ENCODE measurements around the gene USP3.
A peak's percentile ranks its signal among the peaks of the same experiment; 100 is the strongest.

The USP3 gene

DNA sequence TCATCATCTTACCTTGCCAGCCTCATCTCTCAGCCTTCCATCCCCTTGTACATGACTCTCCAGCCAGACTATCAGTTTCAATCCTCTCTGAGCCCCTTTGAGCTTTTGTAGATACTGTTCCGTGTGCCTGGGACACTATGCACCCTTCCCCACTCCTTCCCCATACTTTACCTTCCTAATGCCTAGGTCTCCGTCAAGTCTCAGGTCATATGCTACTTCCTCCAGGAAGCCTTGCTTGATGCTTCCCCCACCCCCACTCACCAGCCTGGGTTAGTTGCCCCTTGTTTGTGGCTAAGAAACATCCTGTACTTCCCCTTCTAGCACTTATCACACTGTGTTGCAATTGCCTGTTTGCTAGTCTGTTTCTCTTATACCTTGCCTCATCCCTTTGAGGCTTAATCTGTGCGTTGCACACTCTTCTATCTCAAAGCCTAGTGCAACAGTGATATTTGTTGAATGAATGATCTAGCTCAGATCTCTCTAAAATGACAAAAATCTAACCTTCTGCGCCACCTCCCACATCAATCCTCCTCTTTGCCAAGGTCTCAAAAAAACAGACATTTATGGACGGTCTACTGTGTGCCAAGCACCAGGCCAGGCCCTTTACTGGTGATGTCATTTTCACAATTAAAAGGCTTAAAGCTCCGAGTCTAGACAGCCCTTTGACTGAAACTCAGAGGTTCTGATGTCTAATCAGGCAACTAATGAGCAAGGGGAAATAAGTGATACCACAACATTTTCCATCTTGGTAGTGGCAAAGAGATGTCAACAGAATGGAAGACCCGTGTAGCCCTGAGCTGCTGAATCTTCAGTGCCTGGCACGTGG, 6.5 kb upstream of the USP3 start:
- no peak for DNase-seq (ENCODE audit: low spot score)

DNA sequence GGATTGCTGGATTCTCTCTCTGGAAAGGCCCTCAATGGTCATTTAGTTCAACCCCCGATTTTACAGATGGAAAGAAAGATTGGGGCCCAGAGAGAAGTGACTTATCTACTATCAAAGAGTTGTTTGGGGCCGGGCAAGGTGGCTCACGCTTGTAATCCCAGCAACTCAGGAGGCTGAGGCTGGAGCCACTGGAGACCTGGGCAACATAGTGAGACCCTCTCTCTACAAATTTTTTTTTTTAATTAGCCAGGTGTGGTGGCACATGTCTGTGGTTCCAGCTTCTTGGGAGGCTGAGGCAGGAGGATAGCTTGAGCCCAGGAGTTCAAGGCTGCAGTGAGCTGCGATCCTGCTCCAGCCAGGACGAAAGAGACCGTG, 5.2 kb upstream of the USP3 start:
- DNase-seq (ENCODE audit: low spot score), result no peak

DNA sequence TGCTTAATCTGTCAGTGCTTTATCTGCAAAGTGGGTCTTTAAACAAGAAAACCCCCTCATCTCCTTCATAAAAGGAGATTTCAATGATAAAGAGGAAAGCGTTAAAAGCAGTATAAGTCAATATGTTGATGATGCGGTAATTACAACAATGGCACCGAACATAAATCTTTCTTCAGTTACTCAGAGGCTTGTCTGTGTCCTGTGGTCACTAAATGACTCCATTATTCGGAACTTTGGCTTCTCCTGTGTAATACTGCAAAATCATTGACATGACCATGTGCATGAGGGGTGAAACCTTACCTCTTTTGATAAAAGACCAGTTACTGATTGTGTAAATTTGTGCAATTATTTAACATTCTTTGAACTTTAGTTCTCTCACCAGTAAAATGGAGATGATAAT, 4.8 kb upstream of the USP3 start:
- no peak for DNase-seq (ENCODE audit: low spot score)

DNA sequence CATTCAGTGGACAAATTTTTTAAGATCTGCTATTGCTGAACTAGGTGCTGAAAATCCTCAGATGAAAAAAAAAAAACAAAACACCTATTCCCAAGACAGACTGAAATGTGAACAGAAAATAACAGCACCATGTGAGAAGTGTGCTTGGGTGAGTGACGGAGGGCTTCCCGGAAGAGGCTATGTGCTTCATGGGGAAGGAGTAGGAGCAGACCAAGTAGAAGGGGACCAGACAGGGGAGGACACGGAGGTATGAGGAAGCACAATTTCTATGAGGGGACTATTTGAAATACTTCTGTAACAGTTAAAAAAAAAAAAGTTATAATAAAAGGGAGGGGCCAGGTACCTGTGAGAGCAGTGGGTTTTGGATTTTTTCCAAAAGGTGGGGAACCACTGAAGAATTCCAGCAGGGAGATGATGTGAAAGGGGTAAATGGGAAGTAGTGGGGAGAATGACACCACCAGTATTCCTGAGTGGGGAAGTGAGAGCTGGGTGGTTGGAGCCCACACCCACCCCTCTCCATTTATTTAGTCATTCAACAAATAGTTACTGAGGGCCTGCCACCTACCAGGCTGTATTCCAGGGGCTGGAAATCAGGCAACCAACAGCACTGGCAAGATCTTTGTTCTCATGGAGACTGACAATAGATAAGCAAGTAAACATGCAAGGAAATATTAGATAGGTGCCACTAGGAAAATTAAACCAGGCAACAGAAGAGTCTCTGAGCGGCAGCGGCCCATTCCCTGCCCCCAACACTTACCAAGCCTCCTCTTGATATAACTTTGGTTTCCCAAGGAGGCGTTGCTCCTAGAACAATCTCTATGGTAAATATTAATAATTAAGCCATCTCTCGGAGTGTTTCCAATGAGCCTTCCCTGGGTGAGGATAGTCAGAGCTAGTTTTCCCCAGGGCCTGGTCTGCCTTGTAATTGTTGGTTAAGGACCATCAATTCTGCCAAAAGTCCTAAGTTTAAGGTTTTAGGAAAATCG, 3.8 kb upstream of the USP3 start:
- no peak for DNase-seq (ENCODE audit: low spot score)

DNA sequence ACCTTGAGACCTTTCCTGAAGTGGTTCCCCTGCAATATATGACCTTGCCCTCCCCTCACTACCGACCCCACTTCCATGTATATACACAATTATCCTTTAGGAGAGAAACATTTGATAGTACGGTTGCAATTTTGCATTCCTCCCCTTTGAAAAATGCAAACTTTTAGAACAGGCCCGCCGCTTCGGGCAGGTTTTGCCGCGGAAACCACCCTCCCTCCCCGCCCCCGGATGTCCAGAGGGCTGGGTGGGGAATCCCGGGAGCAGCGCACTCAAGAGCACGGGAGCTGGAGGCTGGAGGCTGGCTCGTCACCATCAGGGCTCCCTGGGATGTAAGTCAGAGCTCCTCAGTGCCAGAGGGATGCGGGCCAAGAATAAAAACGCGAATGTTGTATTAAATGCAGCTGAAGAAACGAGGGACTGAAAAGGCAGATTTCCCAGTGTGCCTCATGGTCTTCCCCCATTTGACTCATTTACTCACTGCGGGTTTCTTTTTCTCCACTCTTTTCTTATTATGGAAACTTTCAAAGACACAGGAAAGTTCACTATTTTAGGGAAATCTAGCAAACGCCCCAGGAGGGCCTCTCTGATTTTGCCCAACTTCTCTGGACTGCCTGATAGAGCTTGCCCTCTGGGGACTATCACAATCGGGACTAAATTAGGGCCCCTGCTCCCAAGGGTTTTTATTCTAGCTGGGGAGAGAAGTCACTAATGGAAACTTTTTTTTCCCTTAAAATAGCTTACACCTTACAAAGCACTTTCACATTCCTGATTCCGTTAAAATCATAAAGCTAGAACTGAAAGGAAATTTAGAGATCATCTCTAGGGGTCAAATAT, 2.9 kb upstream of the USP3 start:
- peak; percentile 88 for DNase-seq (ENCODE audit: low spot score)

DNA sequence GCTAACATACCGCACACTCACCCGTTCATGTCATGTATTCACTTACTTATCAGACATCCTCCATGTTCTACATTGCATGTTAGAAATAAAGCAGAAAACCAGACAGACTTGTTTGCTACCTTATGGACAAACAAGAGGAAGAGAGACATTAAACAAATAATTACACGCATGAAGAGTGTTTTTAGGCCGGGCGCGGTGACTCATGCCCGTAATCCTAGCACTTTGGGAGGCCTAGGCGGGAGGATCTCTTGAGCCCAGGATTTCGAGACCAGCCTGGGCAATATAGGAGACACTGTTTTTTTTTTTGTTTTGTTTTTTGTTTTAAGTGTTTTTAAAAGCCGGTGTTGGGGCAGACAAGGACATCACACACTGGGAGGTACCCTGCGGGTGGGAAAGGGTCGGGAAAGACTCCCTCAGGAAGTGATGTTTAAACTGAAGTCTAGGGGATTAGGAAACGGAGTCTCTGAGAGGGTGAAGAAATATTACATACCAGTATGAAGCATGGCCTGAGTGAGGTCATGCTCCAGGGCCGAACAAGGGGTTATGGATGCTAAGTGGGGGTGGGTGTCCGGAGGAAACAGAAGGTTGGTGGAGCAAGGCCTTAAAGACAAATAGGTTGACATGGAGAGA, 2.1 kb upstream of the USP3 start:
- no peak for DNase-seq (ENCODE audit: low spot score)

DNA sequence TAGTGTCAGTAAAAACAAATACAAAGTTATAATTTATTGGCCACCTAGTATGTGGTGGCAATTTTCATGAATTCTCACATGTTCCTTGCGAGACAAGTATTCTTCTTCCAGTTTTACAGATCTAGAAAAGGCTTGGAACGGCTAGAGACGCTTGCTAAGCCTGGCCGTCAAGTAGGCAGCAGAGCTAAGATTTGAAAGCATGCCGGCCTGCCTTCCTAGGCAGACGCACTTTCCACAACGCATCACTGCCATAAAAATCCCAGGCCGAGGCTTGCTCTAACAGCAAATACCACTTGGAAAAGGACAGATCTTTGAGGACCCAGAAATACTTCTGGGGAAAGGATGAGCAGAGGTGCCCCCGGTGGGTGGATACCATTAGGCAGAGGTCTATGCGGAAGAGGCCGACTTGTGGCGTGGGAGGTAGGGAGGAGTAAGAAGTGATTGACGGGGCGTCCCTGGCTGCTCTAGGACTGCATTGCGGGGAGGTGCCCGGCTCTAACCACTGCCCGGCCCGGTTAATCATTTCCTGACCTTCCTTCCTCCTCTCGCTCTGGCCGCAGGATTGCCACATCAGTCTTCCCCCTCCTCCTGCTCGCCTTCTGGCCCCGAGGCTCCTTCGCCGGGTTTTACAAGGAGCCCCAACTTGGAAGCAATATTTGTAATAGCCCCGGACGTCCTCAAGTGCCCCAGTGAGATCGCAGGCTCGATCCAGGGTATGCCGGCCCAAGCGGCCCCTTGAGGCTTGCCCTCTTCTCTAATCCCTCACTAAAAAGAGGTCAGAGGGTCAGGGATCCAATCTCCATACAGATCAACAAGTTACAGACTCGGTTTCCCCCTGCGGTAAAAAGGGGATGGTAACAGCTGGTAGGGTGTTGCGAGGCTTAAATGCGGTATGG, 1.3 kb upstream of the USP3 start:
- peak; percentile 79 for DNase-seq (ENCODE audit: low spot score)

DNA sequence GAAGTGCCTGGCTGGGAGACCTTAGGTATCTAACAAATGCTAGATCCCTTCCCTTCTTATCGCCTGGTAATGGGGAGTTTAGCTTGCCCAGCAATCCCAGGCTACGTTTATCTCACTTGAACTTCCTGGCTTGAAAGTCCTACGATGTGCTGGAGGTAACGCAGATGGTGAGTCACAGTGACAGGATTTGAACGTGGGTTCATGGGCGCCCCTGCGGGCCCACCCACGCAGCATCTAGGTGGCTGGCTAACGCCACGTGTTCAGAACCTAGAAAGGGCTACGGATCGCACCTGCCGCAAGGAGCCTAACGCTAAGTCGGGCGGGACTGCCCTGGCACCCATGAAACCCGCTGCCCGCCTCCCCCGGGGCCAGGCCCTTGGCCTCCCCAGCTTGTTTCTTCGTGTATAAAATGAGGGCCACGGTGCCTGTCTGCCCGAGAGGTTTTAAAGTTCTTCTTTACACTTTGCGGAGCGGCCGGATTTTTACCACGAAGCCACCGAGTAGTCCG, 600 bp upstream of the USP3 start:
- peak; percentile 40 for DNase-seq (ENCODE audit: low spot score)

DNA sequence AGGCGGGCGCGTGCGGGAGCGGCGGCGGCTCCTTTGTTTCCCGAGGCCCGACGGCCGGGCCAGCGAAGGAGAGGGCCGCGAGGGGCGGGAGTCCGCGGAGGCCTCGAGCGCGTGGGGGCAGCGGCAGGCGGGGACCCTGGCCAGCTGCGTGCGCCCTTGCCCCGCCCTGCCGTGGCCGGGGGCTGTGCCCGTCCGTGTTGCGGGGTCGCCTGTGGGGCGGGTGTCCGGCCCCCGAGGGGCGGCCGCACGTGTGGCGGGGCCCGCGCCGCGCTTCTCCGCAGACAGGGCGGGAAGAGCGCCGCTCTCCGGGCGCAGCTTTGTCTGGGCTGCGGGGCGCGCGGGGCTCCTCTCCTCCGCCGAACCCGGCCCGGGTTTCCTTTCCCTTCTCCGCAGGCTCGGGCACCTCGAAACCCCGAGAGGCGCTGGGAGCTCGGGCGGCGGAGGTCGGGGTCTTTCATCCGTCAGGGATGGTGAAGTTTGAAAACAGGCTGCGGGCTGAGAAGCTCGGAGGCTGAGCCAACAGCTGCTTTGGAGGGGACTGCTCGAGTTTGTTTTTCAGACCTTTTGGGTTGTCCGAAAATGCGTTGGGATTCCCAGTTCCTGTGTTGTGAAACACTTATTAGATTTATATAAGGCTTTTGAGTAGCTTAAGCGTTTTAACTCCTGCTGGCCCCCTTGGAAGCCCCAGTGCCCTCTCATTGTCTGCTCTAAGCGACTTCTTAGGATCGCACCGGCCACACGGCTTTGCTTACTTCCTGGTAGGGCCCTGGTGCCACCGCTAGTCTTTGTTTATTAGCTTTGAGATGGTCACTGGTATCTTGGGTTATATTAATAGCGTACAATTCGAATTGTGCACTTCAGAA, 817 bp downstream of the USP3 start:
- DNase-seq (ENCODE audit: low spot score), result peak; percentile 45

DNA sequence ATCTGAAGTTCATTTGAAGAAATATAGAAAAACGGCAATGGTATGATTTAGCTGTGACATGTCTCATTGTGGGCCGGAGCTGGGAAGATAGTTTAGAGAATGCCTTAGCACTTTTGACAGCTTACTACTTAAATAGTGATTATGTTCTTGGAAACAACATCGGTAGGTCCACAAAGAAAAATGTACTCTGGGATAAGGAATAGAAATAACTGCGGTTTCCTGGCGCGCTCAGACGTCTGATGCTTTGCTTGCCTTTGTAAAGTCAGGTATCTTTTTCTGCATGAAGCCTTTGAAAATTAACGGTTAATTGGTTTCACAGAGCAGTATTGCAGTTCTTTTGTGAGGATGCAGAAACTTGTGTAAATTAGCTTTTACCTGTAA, 1.4 kb downstream of the USP3 start:
- DNase-seq (ENCODE audit: low spot score), result no peak

DNA sequence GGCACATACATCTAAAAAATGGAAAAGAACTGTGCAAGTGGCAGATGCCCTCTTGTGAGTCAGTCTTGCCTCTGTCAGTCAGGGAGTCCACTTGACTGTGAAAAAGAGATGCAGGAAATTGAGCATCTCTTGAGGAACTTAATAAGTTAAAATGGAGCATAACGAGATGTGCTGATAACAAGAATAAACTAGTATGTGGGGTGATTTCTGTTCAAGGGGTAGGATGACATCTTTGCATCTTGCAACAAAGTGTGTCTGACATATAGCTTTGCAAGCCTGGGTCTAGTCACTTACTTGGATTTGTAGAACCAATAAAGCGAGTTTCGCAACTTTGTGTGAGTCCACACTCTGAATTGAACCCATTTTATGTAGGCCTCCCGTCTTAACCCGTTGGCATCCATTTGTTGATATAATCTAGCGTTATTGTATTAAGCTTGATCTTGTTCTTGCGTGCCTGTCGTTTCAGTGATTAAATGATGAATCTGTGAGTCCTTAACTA, 2.2 kb downstream of the USP3 start:
- DNase-seq (ENCODE audit: low spot score), result no peak

DNA sequence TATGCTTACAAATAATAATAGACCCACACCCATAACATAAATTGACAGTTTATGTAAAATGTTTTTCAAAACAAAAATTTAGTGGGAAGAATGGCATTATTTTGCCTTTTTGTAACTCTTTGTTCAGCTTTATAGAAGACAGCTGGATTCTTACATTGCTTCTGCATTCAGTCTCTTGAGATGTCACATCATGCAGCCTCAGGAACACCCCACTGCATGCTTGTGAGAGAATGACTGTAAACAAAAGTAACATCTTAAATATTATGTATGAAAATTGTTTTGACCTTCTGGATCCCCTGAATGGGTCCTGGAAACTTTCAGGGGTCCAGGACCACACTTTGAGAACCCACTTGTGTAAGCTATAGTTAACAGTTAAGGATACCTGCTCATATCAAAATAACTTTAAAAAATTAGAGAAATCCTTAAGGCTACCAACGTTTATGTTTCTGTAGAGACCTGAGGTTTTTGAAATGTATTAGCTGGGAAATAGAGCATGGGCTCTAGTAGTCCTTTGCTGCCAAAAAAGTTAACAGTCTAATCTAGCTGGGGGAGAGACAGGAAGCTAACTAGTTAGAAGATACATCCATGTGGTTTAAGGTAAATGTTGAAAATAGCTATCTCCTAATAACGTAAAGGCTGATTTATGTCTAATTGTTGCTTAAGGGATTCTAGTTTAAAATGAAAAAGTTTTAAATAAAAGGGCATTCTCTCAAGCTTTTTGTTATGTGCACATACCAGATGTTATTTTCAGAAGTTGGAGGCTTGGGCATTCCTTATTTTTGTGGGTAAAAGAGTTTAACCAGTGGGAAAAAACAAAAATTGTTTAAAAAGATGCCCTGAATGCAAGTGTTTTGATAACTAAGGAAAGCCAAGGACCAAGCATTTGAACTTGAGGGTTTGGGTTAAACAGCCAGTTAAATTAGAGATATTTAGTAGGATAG, 3.8 kb downstream of the USP3 start:
- DNase-seq (ENCODE audit: low spot score), result no peak

DNA sequence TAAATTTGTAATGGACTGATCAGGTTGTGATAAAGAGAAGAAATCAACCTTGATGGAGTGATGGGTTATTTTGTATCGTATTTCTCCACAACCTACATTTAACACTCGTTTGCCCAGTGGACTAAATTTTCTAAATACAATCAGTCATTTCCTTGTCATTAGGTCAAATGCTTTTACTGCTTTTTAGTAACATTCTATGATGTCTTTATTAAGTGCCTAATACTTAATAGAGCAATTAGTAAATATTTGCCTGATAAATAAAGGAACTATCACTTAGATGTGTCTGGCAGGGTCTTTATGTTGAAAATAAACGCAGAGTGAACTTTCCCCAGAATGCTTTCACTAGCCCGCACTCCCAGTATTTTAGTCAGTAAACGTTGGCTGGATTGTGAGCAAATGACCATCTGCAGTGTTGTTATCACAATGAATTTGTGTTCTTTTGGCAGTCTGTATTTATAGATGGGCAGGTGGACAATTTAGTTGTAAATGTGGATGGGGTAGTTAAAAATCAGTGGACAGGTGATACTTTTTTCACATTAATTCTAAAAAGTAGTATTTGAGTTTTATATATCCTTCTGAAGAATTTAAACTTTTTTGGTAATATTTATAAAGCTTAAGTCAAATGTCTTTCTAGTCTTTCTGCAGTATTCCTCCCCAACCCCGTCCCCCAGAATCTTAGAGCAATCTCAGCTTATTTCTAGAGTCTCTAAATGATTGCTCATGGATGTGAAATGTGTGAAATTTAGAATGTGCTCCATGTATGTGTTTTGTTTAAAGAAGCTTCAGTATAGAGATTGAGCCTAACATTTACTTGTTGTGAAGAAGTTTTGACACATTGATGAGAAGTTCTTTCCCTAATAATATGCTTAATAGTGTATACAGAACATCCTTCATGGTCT, 4.9 kb downstream of the USP3 start:
- DNase-seq (ENCODE audit: low spot score), result no peak

DNA sequence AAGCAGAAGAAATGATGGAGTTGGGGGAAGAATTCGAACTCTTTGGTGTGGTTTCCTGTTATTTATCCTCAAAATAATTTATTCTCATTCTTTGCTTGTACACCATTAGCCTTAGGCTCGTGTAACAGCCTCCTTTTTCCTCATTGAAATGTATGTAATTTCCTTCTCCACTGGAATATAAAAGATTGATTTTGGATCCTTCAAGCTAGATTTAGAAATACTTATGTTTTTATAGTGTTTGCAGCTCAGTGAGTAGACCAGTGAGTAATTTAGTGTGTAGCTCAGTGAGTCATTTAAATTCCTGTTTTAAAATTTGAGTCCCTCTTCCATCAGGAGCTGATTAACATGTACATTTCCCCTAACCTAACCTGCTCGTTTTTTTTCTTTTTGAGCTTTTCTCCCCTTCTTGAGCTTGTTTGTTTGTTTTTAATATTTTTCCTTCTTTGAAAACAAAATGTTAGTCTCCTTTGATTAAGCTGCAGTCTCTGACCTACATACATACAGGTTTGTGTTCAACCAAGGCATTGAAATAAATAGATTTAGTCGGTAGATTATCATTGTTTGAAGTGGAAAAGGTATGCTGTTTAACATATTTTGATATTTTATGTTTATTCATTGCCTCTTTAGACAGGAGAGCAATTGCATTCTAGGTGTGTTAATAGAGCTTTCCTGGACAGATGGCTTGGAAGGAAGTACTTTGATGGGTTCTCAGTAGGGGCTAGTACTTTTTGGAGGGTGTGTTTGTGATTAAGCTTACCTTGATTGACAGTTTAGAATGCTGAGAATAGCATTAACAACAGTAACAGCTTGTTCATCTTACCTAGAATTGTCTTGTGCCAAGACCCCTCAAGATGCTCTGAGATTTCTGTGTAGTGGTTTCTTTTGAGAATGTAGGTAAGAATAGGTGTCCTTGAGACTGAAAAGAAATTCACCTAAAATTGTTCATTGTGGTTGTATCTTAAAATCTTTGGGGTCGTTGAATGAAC, 5.9 kb downstream of the USP3 start:
- DNase-seq (ENCODE audit: low spot score), result peak; percentile 50

DNA sequence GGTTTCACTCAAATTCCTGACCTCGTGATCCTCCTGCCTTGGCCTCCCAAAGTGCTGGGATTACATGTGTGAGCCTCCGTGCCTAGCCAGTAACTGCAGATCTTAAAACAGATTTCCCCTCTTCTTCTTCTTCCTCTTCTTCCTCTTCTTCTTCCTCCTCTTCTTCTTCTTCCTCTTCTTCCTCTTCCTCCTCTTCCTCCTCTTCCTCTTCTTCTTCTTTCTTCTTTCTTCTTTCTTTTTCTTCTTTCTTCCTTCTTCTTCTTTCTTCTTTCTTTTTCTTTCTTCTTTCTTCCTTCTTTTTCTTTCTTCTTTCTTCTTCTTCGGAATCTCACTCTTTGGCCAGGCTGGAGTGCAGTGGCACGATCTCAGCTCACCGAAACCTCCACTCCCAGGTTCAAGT, 7.8 kb downstream of the USP3 start:
- no peak for DNase-seq (ENCODE audit: low spot score)

DNA sequence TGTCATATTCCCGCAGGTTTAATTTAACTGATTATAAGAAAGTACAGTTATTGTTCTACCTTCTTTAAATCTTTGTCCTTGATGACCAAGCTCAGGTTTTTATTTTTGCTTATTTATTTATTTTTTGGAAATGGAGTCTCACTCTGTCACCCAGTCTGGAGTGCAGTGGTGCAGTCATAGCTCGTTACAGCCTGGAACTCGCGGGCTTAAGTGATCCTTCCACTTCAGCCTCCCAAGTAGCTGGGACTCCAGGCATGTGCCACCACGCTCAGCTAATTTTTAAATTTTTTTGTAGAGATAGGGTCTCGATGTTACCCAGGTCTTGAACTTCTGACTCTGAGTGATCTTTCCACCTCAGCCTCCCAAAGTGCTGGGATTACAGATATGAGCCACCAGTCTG, 8.9 kb downstream of the USP3 start:
- DNase-seq (ENCODE audit: low spot score), result no peak
